Sigmoid colon (tissue), 7 donors: ENCODE measurements around the gene PGAP1. TPM values are rescaled to one million over a fixed set of nuclear protein-coding genes. Genes with fewer than 3 reads are reported as not detected.

Source experiments
- DNase-seq: peaks from one replicate; pipeline ENCODE4 v3.0.0-alpha.2; 2019
- H3K27ac ChIP-seq, 4 donors: fragments of 200-600 bp; sonication (generic); one replicate each; pipeline ENCODE4 v1.5.1; 2016 to 2019; ENCODE audit warnings: mild to moderate bottlenecking in 1 of 4
- H3K27me3 ChIP-seq, 3 donors: fragments of 200-600 bp; sonication (generic); one replicate each; pipeline ENCODE4 v1.5.1; 2019; ENCODE audit warnings: mild to moderate bottlenecking in 1 of 3
- H3K36me3 ChIP-seq, 4 donors: fragments of 200-600 bp; sonication (generic); one replicate each; pipeline ENCODE4 v1.5.1; 2016 to 2019
- H3K4me1 ChIP-seq, 4 donors: fragments of 200-600 bp; sonication (generic); one replicate each; pipeline ENCODE4 v1.5.1; 2017 to 2019
- H3K4me3 ChIP-seq, 4 donors: fragments of 200-600 bp; sonication (generic); one replicate each; pipeline ENCODE4 v1.5.1; 2017 to 2019; ENCODE audit warnings: mild to moderate bottlenecking in 2 of 4, moderate library complexity in 1 of 4
- H3K9me3 ChIP-seq, 4 donors: fragments of 200-600 bp in 3 of 4; sonication (generic) in 3 of 4; one replicate each; pipeline versions ENCODE4 v1.5.1 to v1.6.1; 2013 to 2019
- EP300 ChIP-seq, 4 donors: sonication (generic); formaldehyde crosslinking; IDR thresholded peaks; one replicate each; pipeline ENCODE4 v1.6.1; 2017; ENCODE audit warnings: antibody characterized with exemption in 4 of 4
- POLR2A ChIP-seq, 2 donors: fragments of 450-650 bp; IDR thresholded peaks; one replicate each; pipeline ENCODE4 v1.6.1; 2016; ENCODE audit warnings: antibody characterized with exemption in 2 of 2, mild to moderate bottlenecking in 2 of 2, moderate library complexity in 2 of 2
- POLR2AphosphoS5 ChIP-seq, 4 donors: sonication (generic); formaldehyde crosslinking; IDR thresholded peaks; one replicate each; pipeline ENCODE4 v1.6.1; 2017; ENCODE audit warnings: antibody characterized with exemption in 4 of 4
- WGBS, 2 donors: extraction: QIAGEN DNeasy Blood & Tissue Kit; methylation state at CpG; one replicate each; pipeline ENCODE4 v1.1.7; 2013; 5-methylcytosine and 5-hydroxymethylcytosine counted together
- intact Hi-C: fragments of 100-400 bp; cut with DNase I; formaldehyde crosslinking; loops from one replicate; pipeline ENCODE4 v1.15.1; 2023
- polyA plus RNA-seq, 3 donors: library from polyadenylated mRNA; stranded (reverse); fragments of 200-250 nt; gene quantifications; one replicate each; pipeline ENCODE4 v1.2.3, GENCODE V29; 2013
- total RNA-seq, 4 donors: library from RNA; depleted of rRNA; stranded (reverse); fragments of >200 nt; gene quantifications; one replicate each; pipeline ENCODE4 v1.1.0, GENCODE V29; 2016
- TF ChIP-seq, protein P1 (sequence below), 4 experiments: fragments of 450-650 bp in 3 of 4; fragments of 200-600 bp in 1 of 4; IDR thresholded peaks; one replicate each; pipeline ENCODE4 v1.5.1; 2016 to 2019; ENCODE audit warnings: antibody characterized with exemption in 4 of 4, mild to moderate bottlenecking in 3 of 4, moderate library complexity in 2 of 4
- donor health status: healthy with polysubstance abuse.
- donor health status: Bipolar disorder and iron deficiency.
- donor health status: healthy.

Gene PGAP1
- total and polyA plus RNA-seq, 7 donors: 0.46 to 14.0 (median 6.6) TPM

DNA sequence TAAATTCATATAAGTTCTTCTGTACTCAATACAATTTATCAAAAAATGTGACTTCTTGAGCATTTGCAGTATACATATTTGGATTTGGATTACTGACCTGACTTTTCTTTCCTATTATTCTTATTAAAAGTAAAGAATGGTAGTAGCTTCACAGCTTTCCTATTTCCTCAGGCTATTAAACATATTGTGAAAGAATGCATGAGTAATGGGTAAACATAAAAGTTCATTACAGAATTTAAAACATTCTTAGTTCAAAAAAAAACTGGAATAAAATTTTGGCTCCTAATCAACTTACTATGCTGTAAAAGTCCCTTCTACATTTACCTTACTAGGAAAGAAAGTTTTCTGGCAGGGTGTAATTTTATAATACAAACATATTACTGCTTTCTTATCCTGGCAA is 90.1 kb downstream of the PGAP1 start:
- Histone ChIP-seq H3K27me3 (no peaks in the 10 kb centered on the region), H3K27ac (no peak overlapping the region), H3K36me3 (peaks cover 0 to 33% (median 0%) of the 10 kb centered on the region in 4 donors), H3K4me3 (no peak overlapping the region), H3K4me1 (no peaks in the 10 kb centered on the region), H3K9me3 (no peaks in the 10 kb centered on the region)
- DNase-seq: no peak
- intact Hi-C loops: no loop called here
- TF ChIP-seq POLR2A (IDR thresholded peaks at IDR 0.05) (no peak), EP300 (IDR thresholded peaks at IDR 0.05) (no peak), POLR2AphosphoS5 (IDR thresholded peaks at IDR 0.05) (no peak)
- TF ChIP-seq, protein P1, sequence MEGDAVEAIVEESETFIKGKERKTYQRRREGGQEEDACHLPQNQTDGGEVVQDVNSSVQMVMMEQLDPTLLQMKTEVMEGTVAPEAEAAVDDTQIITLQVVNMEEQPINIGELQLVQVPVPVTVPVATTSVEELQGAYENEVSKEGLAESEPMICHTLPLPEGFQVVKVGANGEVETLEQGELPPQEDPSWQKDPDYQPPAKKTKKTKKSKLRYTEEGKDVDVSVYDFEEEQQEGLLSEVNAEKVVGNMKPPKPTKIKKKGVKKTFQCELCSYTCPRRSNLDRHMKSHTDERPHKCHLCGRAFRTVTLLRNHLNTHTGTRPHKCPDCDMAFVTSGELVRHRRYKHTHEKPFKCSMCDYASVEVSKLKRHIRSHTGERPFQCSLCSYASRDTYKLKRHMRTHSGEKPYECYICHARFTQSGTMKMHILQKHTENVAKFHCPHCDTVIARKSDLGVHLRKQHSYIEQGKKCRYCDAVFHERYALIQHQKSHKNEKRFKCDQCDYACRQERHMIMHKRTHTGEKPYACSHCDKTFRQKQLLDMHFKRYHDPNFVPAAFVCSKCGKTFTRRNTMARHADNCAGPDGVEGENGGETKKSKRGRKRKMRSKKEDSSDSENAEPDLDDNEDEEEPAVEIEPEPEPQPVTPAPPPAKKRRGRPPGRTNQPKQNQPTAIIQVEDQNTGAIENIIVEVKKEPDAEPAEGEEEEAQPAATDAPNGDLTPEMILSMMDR (IDR thresholded peaks at IDR 0.05): no peak

DNA sequence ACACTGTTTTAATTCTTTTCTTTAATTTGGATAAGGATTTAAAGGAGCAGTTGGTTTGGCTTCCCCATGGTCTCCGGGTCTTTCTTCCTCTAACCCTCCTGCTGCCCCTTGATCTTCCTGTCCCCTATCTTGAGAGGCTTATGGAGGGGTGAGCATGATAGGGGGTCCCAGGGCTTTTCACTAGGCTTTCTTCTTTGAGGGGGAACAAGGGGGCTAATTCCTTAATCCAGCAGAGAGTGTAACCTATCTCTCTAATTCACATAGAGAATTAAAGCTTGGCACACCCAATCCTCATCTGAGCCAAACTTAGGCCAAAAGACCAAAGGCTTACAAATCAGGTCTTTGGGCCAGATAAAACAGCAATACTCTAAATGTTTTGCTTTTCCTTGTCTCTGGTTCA is 95.8 kb downstream of the PGAP1 start:
- intact Hi-C loops: no loop called here
- no peak overlapping the region for H3K27ac ChIP-seq
- no peak overlapping the region for H3K4me3 ChIP-seq
- no peak for DNase-seq
- no peaks in the 10 kb centered on the region for H3K9me3 ChIP-seq
- WGBS, 2 donors: 88 to 96% methylated on average over 1 of the region's 1 CpG
- H3K36me3 ChIP-seq: no peaks in the 10 kb centered on the region
- TF ChIP-seq POLR2AphosphoS5 (IDR thresholded peaks at IDR 0.05): no peak
- TF ChIP-seq POLR2A (IDR thresholded peaks at IDR 0.05): no peak
- no peak for TF ChIP-seq EP300 (IDR thresholded peaks at IDR 0.05)
- TF ChIP-seq, protein P1 (IDR thresholded peaks at IDR 0.05): no peak
- H3K4me1 ChIP-seq: no peaks in the 10 kb centered on the region
- no peaks in the 10 kb centered on the region for H3K27me3 ChIP-seq

DNA sequence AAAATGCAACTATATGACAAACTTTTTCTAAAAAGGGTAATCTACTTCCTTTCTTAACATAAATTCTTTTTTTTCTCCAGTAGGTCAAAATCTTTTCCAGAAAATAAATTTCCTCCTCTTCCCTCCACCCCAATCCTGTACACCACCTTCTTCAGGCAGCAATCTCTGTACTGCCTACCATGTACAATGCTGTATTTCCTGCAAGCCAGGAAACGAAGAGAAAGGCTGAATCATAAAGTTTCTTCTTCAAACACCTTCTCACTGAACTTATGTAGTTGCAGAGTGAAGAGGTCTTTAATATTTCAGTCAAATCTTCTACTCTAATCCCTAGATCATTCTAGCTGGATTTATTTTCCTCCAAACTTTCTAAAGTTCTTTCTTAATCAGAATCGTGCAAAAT is 99.2 kb downstream of the PGAP1 start:
- 61 to 63% methylated on average over 2 of the region's 2 CpGs for WGBS, 2 donors
- TF ChIP-seq, protein P1 (IDR thresholded peaks at IDR 0.05): no peak
- TF ChIP-seq POLR2A (IDR thresholded peaks at IDR 0.05) (no peak), EP300 (IDR thresholded peaks at IDR 0.05) (no peak), POLR2AphosphoS5 (IDR thresholded peaks at IDR 0.05) (no peak)
- no peak for DNase-seq
- no peaks in the 10 kb centered on the region for H3K36me3 ChIP-seq
- no peaks in the 10 kb centered on the region for H3K4me1 ChIP-seq
- no peak overlapping the region for H3K4me3 ChIP-seq
- H3K27me3 ChIP-seq: no peaks in the 10 kb centered on the region
- no peaks in the 10 kb centered on the region for H3K9me3 ChIP-seq
- intact Hi-C loops: no loop called here
- H3K27ac ChIP-seq: no peak overlapping the region

DNA sequence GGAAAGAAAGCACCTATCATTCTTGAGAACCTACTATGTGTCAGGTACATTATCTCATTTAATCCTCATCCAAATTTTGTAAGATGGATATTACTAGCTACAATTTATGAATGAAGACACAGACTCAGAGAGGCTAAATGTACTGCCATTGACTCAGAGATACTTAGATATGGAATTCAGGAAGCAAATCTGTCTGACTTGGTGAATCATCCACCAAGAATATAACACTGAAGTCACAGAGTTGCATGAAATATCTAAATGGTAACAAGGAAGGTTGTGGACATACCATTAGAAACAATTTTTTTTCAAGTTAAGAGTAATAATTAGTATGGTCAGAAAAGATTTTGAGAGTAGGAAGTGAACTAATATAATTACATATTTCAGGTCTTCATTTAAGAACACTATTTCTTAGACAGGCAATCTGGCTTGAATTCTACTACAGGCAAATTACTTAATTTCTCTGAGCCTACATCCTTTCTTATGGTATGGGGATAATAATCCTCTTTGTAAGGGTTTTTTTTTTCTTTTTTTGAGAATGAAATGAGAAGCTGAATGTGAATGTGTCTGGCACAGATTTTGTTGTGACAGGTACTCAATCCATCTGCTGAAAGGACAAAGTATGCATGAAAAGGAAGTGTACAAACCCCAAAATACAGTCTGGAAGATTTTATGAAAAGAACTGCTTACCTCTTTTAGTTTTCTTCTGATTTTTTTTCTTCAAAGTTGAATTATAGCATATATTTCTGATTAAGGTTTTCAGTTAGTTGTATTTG is 102.6 kb downstream of the PGAP1 start:
- intact Hi-C loops: no loop called here
- Histone ChIP-seq H3K4me1 (no peaks in the 10 kb centered on the region), H3K36me3 (no peaks in the 10 kb centered on the region), H3K9me3 (peaks cover 0 to 5% (median 0%) of the 10 kb centered on the region in 4 donors), H3K27me3 (no peaks in the 10 kb centered on the region), H3K4me3 (no peak overlapping the region), H3K27ac (no peak overlapping the region)
- TF ChIP-seq POLR2AphosphoS5 (IDR thresholded peaks at IDR 0.05) (no peak), POLR2A (IDR thresholded peaks at IDR 0.05) (no peak), EP300 (IDR thresholded peaks at IDR 0.05) (no peak)
- TF ChIP-seq, protein P1 (IDR thresholded peaks at IDR 0.05): no peak
- no peak for DNase-seq

DNA sequence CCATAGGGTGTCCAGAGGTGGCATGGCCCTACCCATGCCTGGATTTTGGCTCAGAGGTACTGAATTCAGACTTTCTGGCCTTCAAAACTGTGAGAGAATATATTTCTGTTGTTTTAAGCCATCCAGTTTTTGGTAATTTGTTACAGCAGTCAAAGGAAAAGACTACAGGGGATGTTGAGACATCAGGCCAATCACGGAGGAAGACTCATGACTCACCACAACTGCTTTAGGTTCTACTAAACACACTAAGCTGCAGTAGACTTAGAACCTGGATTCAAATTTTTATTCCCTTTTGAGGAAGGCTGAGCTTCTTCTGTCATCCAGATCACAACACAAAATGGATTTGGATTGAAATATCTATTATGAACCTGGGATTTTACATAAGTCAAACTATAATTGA is 105.3 kb downstream of the PGAP1 start:
- 88 to 92% methylated on average over 1 of the region's 1 CpG for WGBS, 2 donors
- no peak for DNase-seq
- no peak overlapping the region for H3K4me3 ChIP-seq
- no peak overlapping the region for H3K27ac ChIP-seq
- H3K9me3 ChIP-seq: peaks cover 0 to 9% (median 0%) of the 10 kb centered on the region in 4 donors
- TF ChIP-seq EP300 (IDR thresholded peaks at IDR 0.05) (no peak), POLR2A (IDR thresholded peaks at IDR 0.05) (no peak), POLR2AphosphoS5 (IDR thresholded peaks at IDR 0.05) (no peak)
- TF ChIP-seq, protein P1 (IDR thresholded peaks at IDR 0.05): no peak
- no peaks in the 10 kb centered on the region for H3K4me1 ChIP-seq
- no peaks in the 10 kb centered on the region for H3K27me3 ChIP-seq
- intact Hi-C loops: no loop called here
- no peaks in the 10 kb centered on the region for H3K36me3 ChIP-seq
